Measurements from ENCODE around the gene GNGT2.

DNA sequence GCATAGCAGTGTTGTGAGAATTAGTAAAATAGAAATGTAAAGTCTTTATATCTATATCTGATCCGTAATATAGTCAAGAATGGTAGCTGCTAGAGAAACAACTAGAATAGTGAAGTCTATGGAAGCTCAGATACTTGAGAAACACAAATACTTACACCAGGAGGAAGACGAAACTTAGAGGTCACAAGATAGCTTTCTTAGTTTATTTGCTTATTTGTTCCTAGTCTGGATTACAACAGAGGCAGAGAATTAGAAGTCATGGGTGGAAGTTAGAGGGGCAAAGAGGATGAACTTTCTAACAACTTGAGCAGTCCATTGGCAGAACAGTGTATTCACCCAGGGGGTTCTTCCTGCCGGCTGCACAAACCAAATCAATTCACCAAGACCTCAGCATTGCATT is 13.9 kb downstream of the GNGT2 start:
- TF ChIP-seq CTCF (IDR thresholded peaks at IDR 0.05) = no peak
- no peak for TF ChIP-seq POLR2A (IDR thresholded peaks at IDR 0.05)
- TF ChIP-seq EP300 (IDR thresholded peaks at IDR 0.05; ENCODE audit: low read depth) = no peak

Data from transverse colon (tissue), 3 donors.